NCI-H146 treated with DMSO at 0.1 percent for 48 hours (cell line): ENCODE results near the gene DIPK1A.

ENCODE experiments used
- DNase-seq: peaks from one replicate; lab custom pipeline; 2025; ENCODE audit not compliant: unreplicated experiment; lab: John Stamatoyannopoulos, UW

The DIPK1A gene

GRCh38 chr1:92808381-92808780 lies 152.9 kb downstream of the DIPK1A start:
- no peak for DNase-seq

- DNase-seq = no peak
Observed at GRCh38 chr1:92805216-92805615, 156.0 kb downstream of the DIPK1A start.

- no peak for DNase-seq
Observed at GRCh38 chr1:92804721-92805201, 156.5 kb downstream of the DIPK1A start.

GRCh38 chr1:92803140-92803887 lies 157.9 kb downstream of the DIPK1A start:
- no peak for DNase-seq

- no peak for DNase-seq
Observed at GRCh38 chr1:92797961-92798360, 163.3 kb downstream of the DIPK1A start.

GRCh38 chr1:92797297-92797696 lies 164.0 kb downstream of the DIPK1A start:
- no peak for DNase-seq

- DNase-seq = no peak
Observed at GRCh38 chr1:92795166-92795565, 166.1 kb downstream of the DIPK1A start.

GRCh38 chr1:92792340-92792782 lies 168.9 kb downstream of the DIPK1A start:
- peak; percentile 50 for DNase-seq
